Osteoblast (primary cell): ENCODE results near the gene MAS1L. TPM values are rescaled to one million over a fixed set of nuclear protein-coding genes. Genes with fewer than 3 reads are reported as not detected.

Experiments used
- DNase-seq: peaks from one replicate; pipeline ENCODE4 v3.0.0; 2011; ENCODE audit warnings: low spot score, mixed read lengths; ENCODE audit not compliant: insufficient read length; ENCODE audit errors: missing footprints
- H2AFZ ChIP-seq: 2 replicates; pipeline ENCODE4 v1.6.0; 2011; ENCODE audit warnings: mild to moderate bottlenecking, low read length
- H3K27ac ChIP-seq: 2 replicates; pipeline ENCODE4 v1.5.1; 2011; ENCODE audit warnings: mild to moderate bottlenecking, low read depth, low read length, moderate library complexity
- H3K27me3 ChIP-seq: 2 replicates; pipeline ENCODE4 v1.6.0; 2012; ENCODE audit warnings: mild to moderate bottlenecking, control low read depth, inconsistent platforms, low read length, moderate library complexity; ENCODE audit not compliant: insufficient read depth
- H3K36me3 ChIP-seq: 2 replicates; pipeline ENCODE4 v1.5.1; 2011; ENCODE audit warnings: mild to moderate bottlenecking, low read length, control low read depth, moderate library complexity; ENCODE audit not compliant: insufficient read depth
- H3K4me1 ChIP-seq: 2 replicates; pipeline ENCODE4 v1.5.1; 2011; ENCODE audit warnings: mild to moderate bottlenecking, low read length, control low read depth, moderate library complexity; ENCODE audit not compliant: insufficient read depth
- H3K4me2 ChIP-seq: 2 replicates; pipeline ENCODE4 v1.6.0; 2011; ENCODE audit warnings: mild to moderate bottlenecking, low read length; ENCODE audit not compliant: insufficient read depth
- H3K4me3 ChIP-seq: fragments of 200-600 bp; sonication (generic); 3 replicates; pipeline ENCODE4 v1.5.1; 2012; ENCODE audit warnings: mild to moderate bottlenecking, low read length, inconsistent platforms; ENCODE audit not compliant: insufficient read depth
- H3K79me2 ChIP-seq: 2 replicates; pipeline ENCODE4 v1.6.0; 2012; ENCODE audit warnings: mild to moderate bottlenecking, low read length, control low read depth, inconsistent platforms; ENCODE audit not compliant: insufficient read depth
- H3K9me3 ChIP-seq: 2 replicates; pipeline ENCODE4 v1.5.1; 2011; ENCODE audit warnings: low read depth, low read length, control low read depth
- H4K20me1 ChIP-seq: 2 replicates; pipeline ENCODE4 v1.6.0; 2012; ENCODE audit warnings: mild to moderate bottlenecking, low read length, control low read depth; ENCODE audit not compliant: insufficient read depth
- total RNA-seq: library from RNA; depleted of rRNA; stranded (reverse); fragments of >200 nt; gene quantifications from 2 replicates; pipeline ENCODE4 v1.2.3, GENCODE V29; 2012
- TF ChIP-seq, protein P1 (sequence below): IDR thresholded peaks from 2 replicates; pipeline ENCODE4 v1.5.1; 2011; ENCODE audit warnings: mild to moderate bottlenecking, low read depth, low read length, moderate library complexity; ENCODE audit errors: extremely low read depth

Gene MAS1L
- total RNA-seq, 1 donor = not detected

DNA sequence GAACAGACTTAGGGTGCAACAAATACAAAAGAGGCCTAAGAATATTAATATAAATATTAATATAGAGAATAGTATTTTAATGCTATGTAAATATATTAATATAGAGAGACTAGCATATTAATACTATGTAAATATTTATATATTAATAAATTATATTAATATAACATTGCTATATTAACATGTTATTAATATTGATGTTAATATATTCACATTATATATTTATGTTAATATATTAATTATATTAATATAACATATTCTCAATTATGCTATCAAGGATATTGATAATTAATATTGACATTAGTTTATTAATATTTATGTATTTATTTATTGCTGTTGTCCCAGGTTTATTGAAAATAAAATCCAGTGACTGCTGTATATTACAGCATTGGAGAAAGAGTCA lies 1.1 kb upstream of the MAS1L start:
- no peak overlapping the region for H3K4me3 ChIP-seq
- no peak for DNase-seq
- no peaks in the 10 kb centered on the region for H3K4me1 ChIP-seq
- TF ChIP-seq, protein P1, sequence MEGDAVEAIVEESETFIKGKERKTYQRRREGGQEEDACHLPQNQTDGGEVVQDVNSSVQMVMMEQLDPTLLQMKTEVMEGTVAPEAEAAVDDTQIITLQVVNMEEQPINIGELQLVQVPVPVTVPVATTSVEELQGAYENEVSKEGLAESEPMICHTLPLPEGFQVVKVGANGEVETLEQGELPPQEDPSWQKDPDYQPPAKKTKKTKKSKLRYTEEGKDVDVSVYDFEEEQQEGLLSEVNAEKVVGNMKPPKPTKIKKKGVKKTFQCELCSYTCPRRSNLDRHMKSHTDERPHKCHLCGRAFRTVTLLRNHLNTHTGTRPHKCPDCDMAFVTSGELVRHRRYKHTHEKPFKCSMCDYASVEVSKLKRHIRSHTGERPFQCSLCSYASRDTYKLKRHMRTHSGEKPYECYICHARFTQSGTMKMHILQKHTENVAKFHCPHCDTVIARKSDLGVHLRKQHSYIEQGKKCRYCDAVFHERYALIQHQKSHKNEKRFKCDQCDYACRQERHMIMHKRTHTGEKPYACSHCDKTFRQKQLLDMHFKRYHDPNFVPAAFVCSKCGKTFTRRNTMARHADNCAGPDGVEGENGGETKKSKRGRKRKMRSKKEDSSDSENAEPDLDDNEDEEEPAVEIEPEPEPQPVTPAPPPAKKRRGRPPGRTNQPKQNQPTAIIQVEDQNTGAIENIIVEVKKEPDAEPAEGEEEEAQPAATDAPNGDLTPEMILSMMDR = no peak
- no peaks in the 10 kb centered on the region for H3K9me3 ChIP-seq
- no peaks in the 10 kb centered on the region for H4K20me1 ChIP-seq
- H3K4me2 ChIP-seq = no peak overlapping the region
- H3K27ac ChIP-seq = no peak overlapping the region
- H3K27me3 ChIP-seq = no peaks in the 10 kb centered on the region
- no peaks in the 10 kb centered on the region for H3K79me2 ChIP-seq
- H2AFZ ChIP-seq = no peak overlapping the region
- H3K36me3 ChIP-seq = no peaks in the 10 kb centered on the region

DNA sequence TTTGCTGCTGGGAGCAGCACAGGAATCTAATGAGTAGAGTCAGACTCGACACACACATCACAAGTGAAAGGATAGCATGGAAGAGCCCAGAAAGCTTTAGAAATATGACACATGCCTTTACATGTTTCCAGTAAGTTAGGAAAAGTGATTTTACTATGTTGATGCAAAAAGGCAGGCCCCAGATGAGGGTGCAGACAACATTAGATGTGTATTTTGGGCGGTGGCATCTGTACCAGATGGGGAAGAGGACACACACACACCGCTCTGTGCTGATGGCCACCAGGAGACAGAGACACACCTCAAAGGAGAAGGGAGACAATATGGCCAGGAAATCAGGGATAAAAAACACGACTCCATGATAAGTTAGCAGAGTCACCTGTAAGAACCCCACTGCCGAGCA lies 625 bp downstream of the MAS1L start:
- no peak for DNase-seq
- no peaks in the 10 kb centered on the region for H3K9me3 ChIP-seq
- H3K79me2 ChIP-seq = no peaks in the 10 kb centered on the region
- H3K4me3 ChIP-seq = no peak overlapping the region
- H3K4me2 ChIP-seq = no peak overlapping the region
- H3K4me1 ChIP-seq = no peaks in the 10 kb centered on the region
- H3K27ac ChIP-seq = no peak overlapping the region
- no peaks in the 10 kb centered on the region for H3K36me3 ChIP-seq
- H3K27me3 ChIP-seq = no peaks in the 10 kb centered on the region
- TF ChIP-seq, protein P1 = no peak
- H2AFZ ChIP-seq = no peak overlapping the region
- H4K20me1 ChIP-seq = no peaks in the 10 kb centered on the region

DNA sequence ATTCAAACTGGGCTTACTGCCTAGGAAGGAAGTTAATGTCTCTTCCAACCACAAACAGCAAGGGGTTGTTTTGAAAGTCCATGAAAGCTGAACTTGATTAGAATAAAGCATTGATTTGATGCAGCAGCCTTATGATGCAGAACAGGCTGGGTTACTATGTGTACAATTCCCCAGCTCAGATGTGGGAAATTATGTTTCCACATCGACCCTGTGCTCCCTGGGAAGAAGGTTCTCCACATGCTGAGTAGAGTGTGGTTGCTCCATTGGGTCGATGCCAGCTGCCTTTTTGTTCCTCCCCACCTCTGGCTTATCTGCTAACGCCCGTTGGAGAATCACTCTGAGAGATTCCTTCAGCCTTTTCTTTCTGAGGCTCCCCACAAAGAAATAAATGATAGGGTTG lies 1.2 kb downstream of the MAS1L start:
- no peaks in the 10 kb centered on the region for H3K9me3 ChIP-seq
- H2AFZ ChIP-seq = no peak overlapping the region
- TF ChIP-seq, protein P1 = no peak
- no peaks in the 10 kb centered on the region for H3K79me2 ChIP-seq
- H3K4me1 ChIP-seq = no peaks in the 10 kb centered on the region
- no peaks in the 10 kb centered on the region for H3K36me3 ChIP-seq
- no peak overlapping the region for H3K27ac ChIP-seq
- no peak for DNase-seq
- H4K20me1 ChIP-seq = no peaks in the 10 kb centered on the region
- H3K4me3 ChIP-seq = no peak overlapping the region
- H3K4me2 ChIP-seq = no peak overlapping the region
- no peaks in the 10 kb centered on the region for H3K27me3 ChIP-seq

DNA sequence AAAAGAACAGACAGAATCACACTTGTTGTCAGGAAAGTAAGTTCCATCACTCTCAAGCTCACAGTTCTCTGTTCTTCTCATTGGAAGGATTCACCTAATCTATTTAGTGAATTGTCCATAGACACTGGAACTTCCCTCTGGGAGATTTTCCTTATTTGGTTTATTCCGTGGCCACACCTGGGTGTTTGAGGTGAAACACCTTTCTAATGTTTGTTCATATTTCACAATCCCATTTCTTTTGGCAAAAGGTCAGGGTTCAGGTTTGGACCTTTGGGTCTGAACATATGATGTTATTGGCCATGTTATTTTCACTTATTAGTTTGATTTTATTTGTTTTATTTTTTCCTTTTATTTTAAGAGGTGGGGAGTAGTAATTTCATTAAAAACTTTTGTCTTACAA lies 4.0 kb downstream of the MAS1L start:
- Histone ChIP-seq H2AFZ (no peak overlapping the region), H3K36me3 (no peaks in the 10 kb centered on the region), H3K4me3 (no peak overlapping the region), H3K4me2 (no peak overlapping the region), H3K9me3 (no peaks in the 10 kb centered on the region), H3K27ac (no peak overlapping the region), H4K20me1 (no peaks in the 10 kb centered on the region), H3K4me1 (no peaks in the 10 kb centered on the region), H3K79me2 (no peaks in the 10 kb centered on the region), H3K27me3 (no peaks in the 10 kb centered on the region)
- TF ChIP-seq, protein P1 = no peak
- DNase-seq = no peak
